Measurements from ENCODE around the gene SLC6A12.
A peak's percentile ranks its signal among the peaks of the same experiment; 100 is the strongest.

SLC6A12 gene

GRCh38 chr12:155646-156045 is 58.3 kb downstream of the SLC6A12 start:
- no peak for DNase-seq (ENCODE audit: extremely low read depth, low read depth)
- TF ChIP-seq CTCF (IDR thresholded peaks at IDR 0.05; ENCODE audit: low read depth, low read length, missing control alignments) = no peak
- no peak overlapping the region for H3K4me3 ChIP-seq (replicated peaks; ENCODE audit: low read depth, low read length)

- H3K4me3 ChIP-seq (replicated peaks; ENCODE audit: low read depth, low read length) = no peak overlapping the region
- no peak for DNase-seq (ENCODE audit: extremely low read depth, low read depth)
- TF ChIP-seq CTCF (IDR thresholded peaks at IDR 0.05; ENCODE audit: low read depth, low read length, missing control alignments) = no peak
Observed at GRCh38 chr12:155006-155405, 59.0 kb downstream of the SLC6A12 start.

GRCh38 chr12:154058-154457 is 59.9 kb downstream of the SLC6A12 start:
- DNase-seq (ENCODE audit: extremely low read depth, low read depth) = no peak
- H3K4me3 ChIP-seq (replicated peaks; ENCODE audit: low read depth, low read length) = no peak overlapping the region
- TF ChIP-seq CTCF (IDR thresholded peaks at IDR 0.05; ENCODE audit: low read depth, low read length, missing control alignments) = no peak

GRCh38 chr12:153080-153746 is 60.7 kb downstream of the SLC6A12 start:
- H3K4me3 ChIP-seq (replicated peaks; ENCODE audit: low read depth, low read length) = no peak overlapping the region
- TF ChIP-seq CTCF (IDR thresholded peaks at IDR 0.05; ENCODE audit: low read depth, low read length, missing control alignments) = peak; percentile 92
- peak; percentile 14 for DNase-seq (ENCODE audit: extremely low read depth, low read depth)

- no peak overlapping the region for H3K4me3 ChIP-seq (replicated peaks; ENCODE audit: low read depth, low read length)
- no peak for DNase-seq (ENCODE audit: extremely low read depth, low read depth)
- no peak for TF ChIP-seq CTCF (IDR thresholded peaks at IDR 0.05; ENCODE audit: low read depth, low read length, missing control alignments)
Observed at GRCh38 chr12:152440-152839, 61.5 kb downstream of the SLC6A12 start.

- H3K4me3 ChIP-seq (replicated peaks; ENCODE audit: low read depth, low read length) = no peak overlapping the region
- DNase-seq (ENCODE audit: extremely low read depth, low read depth) = no peak
- no peak for TF ChIP-seq CTCF (IDR thresholded peaks at IDR 0.05; ENCODE audit: low read depth, low read length, missing control alignments)
Observed at GRCh38 chr12:151579-151978, 62.4 kb downstream of the SLC6A12 start.
